Gastroesophageal sphincter (tissue), 3 donors: ENCODE measurements around the gene PLEKHG5.

Source experiments
- CTCF ChIP-seq, 4 experiments: fragments of 200-600 bp in 2 of 4; fragments of 450-650 bp in 2 of 4; sonication (generic) in 1 of 4; IDR thresholded peaks; one replicate each; pipeline ENCODE4 v1.5.1; 2017 to 2019; ENCODE audit warnings: antibody characterized with exemption in 4 of 4, mild to moderate bottlenecking in 2 of 4, moderate library complexity in 2 of 4
- POLR2A ChIP-seq, 2 donors: fragments of 450-650 bp; IDR thresholded peaks; one replicate each; pipeline ENCODE4 v1.6.1; 2017; ENCODE audit warnings: antibody characterized with exemption in 2 of 2, mild to moderate bottlenecking in 2 of 2, moderate library complexity in 1 of 2

- no peak for TF ChIP-seq CTCF (IDR thresholded peaks at IDR 0.05)
- no peak for TF ChIP-seq POLR2A (IDR thresholded peaks at IDR 0.05)
Measured at GRCh38 chr1:6515771-6516170, 24.3 kb upstream of the PLEKHG5 start.
